Neural crest cell (in vitro differentiated cells): Measurements from ENCODE around the gene C9orf43. TPM values are rescaled to one million over a fixed set of nuclear protein-coding genes. Genes with fewer than 3 reads are reported as not detected.
A peak's percentile ranks its signal among the peaks of the same experiment; 100 is the strongest.
"Not testable (repeated sequence)": the region's sequence is repeated elsewhere in the genome, so short reads cannot be mapped to it uniquely, and the experiment has no call there.

ENCODE experiments used
- DNase-seq: peaks from one replicate; pipeline ENCODE4 v3.0.0; 2021; ENCODE audit warnings: low read depth, mixed read lengths, low spot score
- H3K27ac Mint-ChIP-seq: one replicate; pipeline ENCODE4 v1.8.0; 2021; ENCODE audit warnings: mild to moderate bottlenecking, mixed read lengths; ENCODE audit not compliant: unreplicated experiment
- H3K27me3 Mint-ChIP-seq: 2 replicates; pipeline ENCODE4 v1.8.0; 2021; ENCODE audit warnings: low read depth, mild to moderate bottlenecking, mixed read lengths
- H3K36me3 Mint-ChIP-seq: 2 replicates; pipeline ENCODE4 v1.8.0; 2021; ENCODE audit warnings: low read depth, mild to moderate bottlenecking, mixed read lengths
- H3K4me1 Mint-ChIP-seq: 2 replicates; pipeline ENCODE4 v1.8.0; 2021; ENCODE audit warnings: mixed read lengths
- H3K4me3 Mint-ChIP-seq: one replicate; pipeline ENCODE4 v1.8.0; 2021; ENCODE audit warnings: mild to moderate bottlenecking, mixed read lengths
- H3K9me3 Mint-ChIP-seq: 2 replicates; pipeline ENCODE4 v1.8.0; 2021; ENCODE audit warnings: mixed read lengths
- total RNA-seq: library from RNA; stranded (reverse); gene quantifications from 2 replicates; pipeline ENCODE4 v1.2.1, GENCODE V29; 2021
- TF ChIP-seq, protein P1 (sequence below): fragments of 200-600 bp; sonication (generic); conservative IDR thresholded peaks from 2 replicates; pipeline ENCODE4 v1.5.0; 2021; ENCODE audit warnings: antibody characterized with exemption, mild to moderate bottlenecking

Gene C9orf43
- total RNA-seq, 1 donor from 2014 or later = 0.77 TPM

DNA sequence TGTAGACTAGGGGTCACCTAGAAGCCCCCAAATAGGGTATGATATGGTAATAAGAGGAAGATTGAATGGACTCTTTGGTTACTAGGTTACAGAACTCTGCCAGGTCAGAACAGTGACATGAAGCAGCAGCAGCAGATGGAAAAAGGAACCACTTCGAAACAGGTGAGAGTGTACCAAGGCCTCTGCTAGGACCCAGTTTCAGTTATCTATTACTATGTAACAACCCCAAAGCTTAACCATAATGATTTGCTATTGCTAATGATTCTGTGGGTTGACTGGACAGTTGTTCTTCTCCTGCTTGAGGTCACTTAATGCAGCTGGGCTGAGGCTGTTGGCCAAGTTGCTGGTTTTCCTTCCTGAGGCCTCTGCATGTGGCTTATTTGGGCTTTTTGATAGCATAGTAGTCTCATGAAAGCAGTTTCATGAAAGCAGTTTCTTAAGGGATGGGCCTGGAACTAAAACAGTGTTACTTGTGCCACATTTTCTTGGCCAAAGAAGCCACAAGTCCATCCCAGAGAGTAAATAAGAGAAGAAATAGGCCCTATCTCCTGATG is 17.6 kb downstream of the C9orf43 start:
- TF ChIP-seq, protein P1, sequence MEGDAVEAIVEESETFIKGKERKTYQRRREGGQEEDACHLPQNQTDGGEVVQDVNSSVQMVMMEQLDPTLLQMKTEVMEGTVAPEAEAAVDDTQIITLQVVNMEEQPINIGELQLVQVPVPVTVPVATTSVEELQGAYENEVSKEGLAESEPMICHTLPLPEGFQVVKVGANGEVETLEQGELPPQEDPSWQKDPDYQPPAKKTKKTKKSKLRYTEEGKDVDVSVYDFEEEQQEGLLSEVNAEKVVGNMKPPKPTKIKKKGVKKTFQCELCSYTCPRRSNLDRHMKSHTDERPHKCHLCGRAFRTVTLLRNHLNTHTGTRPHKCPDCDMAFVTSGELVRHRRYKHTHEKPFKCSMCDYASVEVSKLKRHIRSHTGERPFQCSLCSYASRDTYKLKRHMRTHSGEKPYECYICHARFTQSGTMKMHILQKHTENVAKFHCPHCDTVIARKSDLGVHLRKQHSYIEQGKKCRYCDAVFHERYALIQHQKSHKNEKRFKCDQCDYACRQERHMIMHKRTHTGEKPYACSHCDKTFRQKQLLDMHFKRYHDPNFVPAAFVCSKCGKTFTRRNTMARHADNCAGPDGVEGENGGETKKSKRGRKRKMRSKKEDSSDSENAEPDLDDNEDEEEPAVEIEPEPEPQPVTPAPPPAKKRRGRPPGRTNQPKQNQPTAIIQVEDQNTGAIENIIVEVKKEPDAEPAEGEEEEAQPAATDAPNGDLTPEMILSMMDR = no peak
- no peak for DNase-seq
- Mint-ChIP-seq H3K4me3 (no peak overlapping the region), H3K9me3 (no peaks in the 10 kb centered on the region), H3K4me1 (no peaks in the 10 kb centered on the region), H3K36me3 (no peaks in the 10 kb centered on the region), H3K27me3 (peaks cover 13% of the 10 kb centered on the region), H3K27ac (no peak overlapping the region)

DNA sequence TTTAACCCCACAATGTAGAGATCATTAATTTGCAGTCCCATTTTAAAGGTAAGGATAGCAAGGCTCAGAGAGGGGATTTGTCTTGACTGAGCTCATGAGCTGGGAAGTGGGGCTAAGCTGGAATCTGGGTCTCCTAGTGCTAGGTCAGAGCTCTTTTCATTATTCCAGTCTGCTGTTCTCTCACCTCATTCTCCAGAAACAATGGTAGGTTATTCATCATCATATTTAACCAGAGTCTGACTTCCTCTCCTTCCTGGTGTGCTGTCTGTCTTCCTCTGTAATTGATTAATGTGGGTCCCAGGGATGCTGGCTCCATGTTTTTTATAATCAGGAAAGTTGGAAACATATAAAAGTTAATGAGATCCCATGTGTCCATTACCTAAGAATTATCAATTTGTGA is 20.6 kb downstream of the C9orf43 start:
- no peaks in the 10 kb centered on the region for H3K4me1 Mint-ChIP-seq
- TF ChIP-seq, protein P1 = no peak
- no peak overlapping the region for H3K27ac Mint-ChIP-seq
- H3K9me3 Mint-ChIP-seq = no peaks in the 10 kb centered on the region
- no peak for DNase-seq
- H3K36me3 Mint-ChIP-seq = no peaks in the 10 kb centered on the region
- no peak overlapping the region for H3K4me3 Mint-ChIP-seq
- peaks cover 18% of the 10 kb centered on the region for H3K27me3 Mint-ChIP-seq

DNA sequence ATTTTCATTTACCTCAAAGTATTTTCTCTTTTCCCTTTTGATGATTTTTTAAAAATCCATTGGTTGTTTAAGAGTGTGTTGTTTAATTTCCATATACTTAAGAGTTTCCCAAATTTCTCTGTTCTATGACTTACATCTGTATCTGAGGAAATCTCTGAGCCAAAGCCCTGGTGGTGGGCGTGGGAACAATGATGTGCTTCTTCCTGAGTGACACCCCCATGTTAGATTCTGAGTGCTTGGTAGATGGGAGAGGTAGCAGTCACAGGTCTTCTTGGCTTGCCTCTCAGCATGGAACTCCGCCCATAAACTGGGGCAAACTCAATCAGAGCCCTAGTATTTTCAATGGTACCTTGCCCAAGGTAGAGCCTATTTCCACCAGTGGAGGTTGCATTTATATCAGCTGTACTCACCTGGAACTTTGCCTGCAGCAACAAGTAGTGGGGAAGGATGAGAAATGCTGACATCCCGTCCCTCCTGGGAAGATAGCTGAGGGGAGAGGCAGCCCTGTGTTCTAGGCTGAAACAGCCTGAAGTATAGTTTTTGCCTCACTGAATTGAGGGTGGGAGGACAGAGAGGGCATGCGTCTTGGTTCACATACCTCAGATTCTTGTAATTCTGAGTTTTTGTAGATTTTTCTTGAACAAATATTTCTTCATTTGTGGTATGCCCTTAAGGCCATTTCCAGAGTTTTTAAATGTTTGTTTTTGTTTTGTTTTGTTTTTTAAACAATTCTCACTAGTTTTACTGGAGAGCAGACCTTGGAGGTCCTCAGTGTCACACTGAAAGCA is 26.4 kb downstream of the C9orf43 start:
- Mint-ChIP-seq H3K4me1 (no peaks in the 10 kb centered on the region), H3K4me3 (no peak overlapping the region), H3K27ac (no peak overlapping the region), H3K9me3 (no peaks in the 10 kb centered on the region), H3K27me3 (peaks cover 18% of the 10 kb centered on the region), H3K36me3 (peaks cover 2% of the 10 kb centered on the region)
- DNase-seq = no peak
- TF ChIP-seq, protein P1 = no peak

DNA sequence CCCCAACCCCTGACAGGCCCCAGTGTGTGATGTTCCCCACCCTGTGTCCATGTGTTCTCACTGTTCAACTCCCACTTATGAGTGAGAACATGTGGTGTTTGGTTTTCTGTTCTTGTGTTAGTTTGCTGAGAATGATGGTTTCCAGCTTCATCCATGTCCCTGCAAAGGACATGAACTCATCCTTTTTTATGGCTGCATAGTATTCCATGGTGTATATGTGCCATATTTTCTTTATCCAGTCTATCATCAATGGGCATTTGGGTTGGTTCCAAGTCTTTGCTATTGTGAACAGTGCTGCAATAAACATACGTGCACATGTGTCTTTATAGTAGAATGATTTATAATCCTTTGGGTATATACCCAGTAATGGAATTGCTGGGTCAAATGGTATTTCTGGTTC is 27.2 kb downstream of the C9orf43 start:
- H3K27ac Mint-ChIP-seq, H3K4me3 Mint-ChIP-seq, H3K9me3 Mint-ChIP-seq, H3K4me1 Mint-ChIP-seq, H3K36me3 Mint-ChIP-seq, DNase-seq: not testable (repeated sequence)
- H3K27me3 Mint-ChIP-seq = peaks cover 15% of the 10 kb centered on the region

DNA sequence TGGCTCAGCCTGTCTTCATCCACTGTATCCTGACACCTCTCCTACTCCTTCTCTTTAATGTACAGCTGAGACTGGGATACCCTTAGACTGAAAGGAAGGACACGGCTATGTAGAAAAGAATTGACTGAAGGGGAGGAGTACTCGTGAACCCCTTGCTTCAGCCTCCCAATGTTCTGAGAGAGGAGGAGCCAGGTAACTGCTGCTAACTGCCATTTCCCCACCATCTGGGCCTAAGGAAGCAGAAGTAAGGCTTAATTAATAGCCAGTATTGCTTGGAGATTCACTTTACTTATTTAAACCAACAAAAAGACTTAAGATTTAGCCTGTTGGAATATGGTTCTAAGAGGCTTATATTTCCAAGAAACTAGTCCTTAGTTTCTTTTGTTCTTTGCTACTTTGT is 34.2 kb downstream of the C9orf43 start:
- H3K4me1 Mint-ChIP-seq = peaks cover 3% of the 10 kb centered on the region
- DNase-seq = no peak
- H3K27me3 Mint-ChIP-seq = no peaks in the 10 kb centered on the region
- no peaks in the 10 kb centered on the region for H3K36me3 Mint-ChIP-seq
- no peak overlapping the region for H3K27ac Mint-ChIP-seq
- H3K9me3 Mint-ChIP-seq = no peaks in the 10 kb centered on the region
- TF ChIP-seq, protein P1 = no peak
- no peak overlapping the region for H3K4me3 Mint-ChIP-seq

DNA sequence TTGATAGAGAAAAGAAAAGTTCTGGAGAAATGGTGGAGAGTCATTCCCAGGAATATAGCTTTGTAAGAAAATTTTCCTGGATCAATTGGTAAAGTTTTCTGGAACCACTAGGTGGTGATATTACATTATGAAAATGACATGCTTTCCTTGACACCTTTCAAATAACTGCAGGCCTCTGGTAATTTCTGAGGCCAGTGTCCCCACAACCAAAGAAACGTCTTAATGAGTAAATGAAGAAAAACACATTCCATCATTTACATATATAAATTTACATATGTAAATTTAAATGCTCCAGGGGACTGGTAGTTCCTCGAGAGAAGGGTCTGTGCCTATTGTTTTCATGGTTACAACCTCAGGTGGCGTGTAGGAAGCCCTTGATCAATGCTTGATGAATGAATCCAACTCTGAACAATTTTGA is 35.8 kb downstream of the C9orf43 start:
- Mint-ChIP-seq H3K4me1 (peaks cover 9% of the 10 kb centered on the region), H3K4me3 (no peak overlapping the region), H3K36me3 (no peaks in the 10 kb centered on the region), H3K27me3 (no peaks in the 10 kb centered on the region), H3K27ac (no peak overlapping the region), H3K9me3 (peaks cover 2% of the 10 kb centered on the region)
- DNase-seq = no peak
- TF ChIP-seq, protein P1 = peak; percentile 84
